DOHH2 (cell line): ENCODE results near the gene SBK2.

Experiments
- EZH2phosphoT487 ChIP-seq: fragments of 200-600 bp; sonication (generic); IDR thresholded peaks from 2 replicates; pipeline ENCODE4 v1.6.1; 2017; ENCODE audit warnings: borderline replicate concordance, mild to moderate bottlenecking, antibody characterized with exemption, low read length, moderate library complexity, mixed read lengths
- TF ChIP-seq, protein P1 (sequence below): fragments of 200-600 bp; sonication (generic); IDR thresholded peaks from one replicate; pipeline ENCODE4 v1.5.1; 2014; ENCODE audit warnings: antibody characterized with exemption, mild to moderate bottlenecking, low read depth, low read length; ENCODE audit not compliant: poor library complexity, severe bottlenecking

DNA sequence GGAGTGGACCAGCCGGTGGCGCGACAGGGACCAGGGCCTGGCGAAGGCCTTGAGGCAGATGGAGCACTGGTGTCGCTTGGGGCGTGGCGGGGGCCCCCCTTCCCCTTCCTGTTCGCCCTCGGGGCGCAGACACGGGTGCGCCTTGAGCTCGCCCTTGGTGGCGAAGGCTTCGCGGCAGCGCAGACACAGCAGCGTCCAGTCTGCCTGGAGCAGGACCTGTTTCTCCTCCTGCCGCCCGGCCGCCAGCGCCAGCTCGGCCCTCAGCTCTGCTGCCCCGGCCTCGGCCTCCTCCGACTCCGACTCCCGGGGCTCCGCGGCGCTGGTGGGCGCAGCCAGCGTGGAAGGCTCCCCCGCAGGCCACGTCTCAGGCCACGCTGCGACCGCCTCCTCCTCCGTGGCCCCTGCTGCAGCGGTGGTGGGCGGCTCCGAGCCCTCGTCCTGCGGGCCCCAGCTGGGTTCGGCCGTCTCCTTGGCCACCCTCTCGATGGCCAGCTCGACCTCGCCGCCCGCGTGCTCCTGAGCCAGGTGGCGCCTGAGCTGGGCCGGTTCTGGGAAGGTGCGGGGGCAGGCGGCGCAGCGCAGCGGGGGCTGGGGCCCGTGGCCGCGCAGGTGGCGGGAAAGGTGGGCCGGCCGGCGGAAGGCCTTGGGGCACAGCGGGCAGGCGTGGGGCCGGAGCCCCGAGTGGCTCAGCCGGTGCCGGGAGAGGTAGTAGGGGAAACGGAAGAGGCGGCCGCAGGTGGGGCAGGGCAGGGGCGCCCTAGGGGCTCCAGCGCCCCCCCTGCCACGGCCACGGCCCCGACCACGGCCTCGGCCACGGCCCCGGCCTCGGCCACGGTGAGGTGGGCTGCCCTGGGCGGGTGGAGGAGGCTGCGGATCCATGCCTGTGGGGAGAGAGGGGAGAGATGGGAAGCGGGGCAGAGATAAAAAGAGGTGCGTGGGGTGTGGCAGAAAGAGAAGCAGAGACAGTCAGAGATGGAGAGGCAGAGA is 42.1 kb upstream of the SBK2 start:
- TF ChIP-seq, protein P1, sequence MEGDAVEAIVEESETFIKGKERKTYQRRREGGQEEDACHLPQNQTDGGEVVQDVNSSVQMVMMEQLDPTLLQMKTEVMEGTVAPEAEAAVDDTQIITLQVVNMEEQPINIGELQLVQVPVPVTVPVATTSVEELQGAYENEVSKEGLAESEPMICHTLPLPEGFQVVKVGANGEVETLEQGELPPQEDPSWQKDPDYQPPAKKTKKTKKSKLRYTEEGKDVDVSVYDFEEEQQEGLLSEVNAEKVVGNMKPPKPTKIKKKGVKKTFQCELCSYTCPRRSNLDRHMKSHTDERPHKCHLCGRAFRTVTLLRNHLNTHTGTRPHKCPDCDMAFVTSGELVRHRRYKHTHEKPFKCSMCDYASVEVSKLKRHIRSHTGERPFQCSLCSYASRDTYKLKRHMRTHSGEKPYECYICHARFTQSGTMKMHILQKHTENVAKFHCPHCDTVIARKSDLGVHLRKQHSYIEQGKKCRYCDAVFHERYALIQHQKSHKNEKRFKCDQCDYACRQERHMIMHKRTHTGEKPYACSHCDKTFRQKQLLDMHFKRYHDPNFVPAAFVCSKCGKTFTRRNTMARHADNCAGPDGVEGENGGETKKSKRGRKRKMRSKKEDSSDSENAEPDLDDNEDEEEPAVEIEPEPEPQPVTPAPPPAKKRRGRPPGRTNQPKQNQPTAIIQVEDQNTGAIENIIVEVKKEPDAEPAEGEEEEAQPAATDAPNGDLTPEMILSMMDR, result no peak
- no peak for TF ChIP-seq EZH2phosphoT487
